ENCODE data around the gene AR. TPM values are rescaled to one million over a fixed set of nuclear protein-coding genes. Genes with fewer than 3 reads are reported as not detected.

The AR gene
- 2.8 and 4.7 TPM in 2 replicates for total RNA-seq (2012; rRNA removed)
- polyA plus RNA-seq (2012; rRNA removed), result 1.3 and 1.5 TPM in 2 replicates
- polyA plus RNA-seq (2012; cell fraction: cytosol; rRNA removed), result 0.54 and 0.95 TPM in 2 replicates
- polyA plus RNA-seq (2012; cell fraction: nucleus; rRNA removed; ENCODE audit: low replicate concordance), result 2.9 and 3.1 TPM in 2 replicates
- percentile 46 among the genes with signal in this experiment for Bru-seq, nascent RNA
- BruChase-seq, experiment 1, labeled RNA remaining after a 6-hour chase, result percentile 38 among the genes with signal in this experiment
- BruChase-seq, experiment 2, labeled RNA remaining after a 2-hour chase, result percentile 38 among the genes with signal in this experiment
- long read RNA-seq, full-length matches to known transcripts, result 1 of 3 reads
- long read RNA-seq, partial matches to known transcripts, result 0 of 3 reads
- long read RNA-seq, other reads (novel, unspliced or antisense), result 2 of 3 reads

DNA sequence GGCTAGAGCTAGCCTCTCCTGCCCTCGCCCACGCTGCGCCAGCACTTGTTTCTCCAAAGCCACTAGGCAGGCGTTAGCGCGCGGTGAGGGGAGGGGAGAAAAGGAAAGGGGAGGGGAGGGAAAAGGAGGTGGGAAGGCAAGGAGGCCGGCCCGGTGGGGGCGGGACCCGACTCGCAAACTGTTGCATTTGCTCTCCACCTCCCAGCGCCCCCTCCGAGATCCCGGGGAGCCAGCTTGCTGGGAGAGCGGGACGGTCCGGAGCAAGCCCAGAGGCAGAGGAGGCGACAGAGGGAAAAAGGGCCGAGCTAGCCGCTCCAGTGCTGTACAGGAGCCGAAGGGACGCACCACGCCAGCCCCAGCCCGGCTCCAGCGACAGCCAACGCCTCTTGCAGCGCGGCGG lies at the start of gene AR:
Gene AR (plus strand): TSS at position 204 of the 400 bp plus-strand sequence. CDS start 1,126 bp downstream, outside the sequence.
- no peak within 1 kb of the TSS for H3K56ac ChIP-seq (ENCODE audit: extremely low read depth, insufficient read depth, low read length)
- in situ Hi-C loops (cut with MboI; ENCODE audit: low sequenced_read_pairs), result no loop called here
- POLR2A ChIA-PET (ENCODE audit: unreplicated experiment), result no interaction called here
- H3K9ac ChIP-seq (ENCODE audit: low read depth, low read length), result no peak within 1 kb of the TSS
- H3K4me3 ChIP-seq (ENCODE audit: insufficient read depth, low read depth, low read length), result peak within 1 kb of the TSS; percentile 50
- no peaks in the 10 kb centered on the region for H3K4me1 ChIP-seq (ENCODE audit: control insufficient read depth, insufficient read depth, low read length)
- no peaks in the 10 kb centered on the region for H3K36me3 ChIP-seq (ENCODE audit: control insufficient read depth, insufficient read depth, low read length)
- BruUV-seq (replicated peaks), result no TSS peak
- H4K20me1 ChIP-seq (ENCODE audit: insufficient read depth, low read length), result no peaks in the 10 kb centered on the region
- TF ChIP-seq MAZ (IDR thresholded peaks at IDR 0.05; ENCODE audit: borderline replicate concordance, low read depth, low read length) (0 out of 2 replicates have a peak, but pooled peaks have one; percentile 10), BHLHE40 (IDR thresholded peaks at IDR 0.05; ENCODE audit: low read depth, low read length) (no peak), POLR2A (IDR thresholded peaks at IDR 0.05; ENCODE audit: low read depth, low read length) (no peak)
- dilution Hi-C loops (cut with HindIII; ENCODE audit: low sequenced_read_pairs, unreplicated experiment), result no loop called here
- no peak within 1 kb of the TSS for H2BK15ac ChIP-seq (ENCODE audit: low read depth, low read length)
- intact Hi-C loops (cut with micrococcal nuclease), result no loop called here
- H2AFZ ChIP-seq (replicated peaks; ENCODE audit: low read length, poor library complexity), result peak within 1 kb of the TSS; percentile 70
- H2BK20ac ChIP-seq (ENCODE audit: low read depth, low read length), result no peak within 1 kb of the TSS
- ATAC-seq (ENCODE audit: low read depth), result peak; percentile 69
- H4K91ac ChIP-seq (ENCODE audit: insufficient read depth, low read depth, low read length), result no peak within 1 kb of the TSS
- H3K14ac ChIP-seq (replicated peaks; ENCODE audit: low read depth, low read length), result no peak within 1 kb of the TSS
- 0 out of 2 replicates have a peak within 1 kb of the TSS, but pooled peaks have one; percentile 37 for H3K27ac ChIP-seq (ENCODE audit: insufficient read depth, low read length)
- no peaks in the 10 kb centered on the region for H3K79me1 ChIP-seq (ENCODE audit: low read depth in 1 of 2, low read length in 2 of 2)
- no peaks in the 10 kb centered on the region for H3K9me1 ChIP-seq (ENCODE audit: insufficient read depth, low read length)
- H3K23ac ChIP-seq (ENCODE audit: low read depth, low read length), result no peak within 1 kb of the TSS
- no peak within 1 kb of the TSS for H3K18ac ChIP-seq (ENCODE audit: low read depth, low read length)
- peak; percentile 28 for DNase-seq
- H3K27me3 ChIP-seq (ENCODE audit: control insufficient read depth, insufficient read depth, low read length), result peaks cover 16% of the 10 kb centered on the region
- no peak within 1 kb of the TSS for H2BK5ac ChIP-seq (ENCODE audit: low read depth, low read length, poor library complexity, severe bottlenecking)
- no peak within 1 kb of the TSS for H2AK9ac ChIP-seq (replicated peaks; ENCODE audit: low read depth, low read length, poor library complexity)
- peak within 1 kb of the TSS; percentile 40; the same call in 1 of the 2 replicates for H3K4me2 ChIP-seq (ENCODE audit: low read depth, low read length)
- CTCF ChIA-PET, result no interaction called here
- H3K4ac ChIP-seq (ENCODE audit: low read depth, low read length), result no peak within 1 kb of the TSS
- WGBS, 2 experiments (ENCODE audit: extremely low coverage in 2 of 2, insufficient read length in 1 of 2), result 32% methylated on average over 8 of the region's 30 CpGs; no CpG with 5 or more reads in 1 of the 2 experiments
- H2AK5ac ChIP-seq (ENCODE audit: low read depth, low read length), result no peak within 1 kb of the TSS
- no peak within 1 kb of the TSS for H4K8ac ChIP-seq (ENCODE audit: low read depth in 2 of 2, low read length in 2 of 2)
- no peak within 1 kb of the TSS for H2BK120ac ChIP-seq (ENCODE audit: low read depth, low read length)
- H4K5ac ChIP-seq (ENCODE audit: low read depth, low read length), result no peak within 1 kb of the TSS
- peaks cover 2% of the 10 kb centered on the region; the same call in 1 of the 2 replicates for H3K9me3 ChIP-seq (ENCODE audit: control insufficient read depth, insufficient read depth, low read length)

All from IMR-90 (cell line).